ENCODE data around the gene AUNIP.

AUNIP gene

DNA sequence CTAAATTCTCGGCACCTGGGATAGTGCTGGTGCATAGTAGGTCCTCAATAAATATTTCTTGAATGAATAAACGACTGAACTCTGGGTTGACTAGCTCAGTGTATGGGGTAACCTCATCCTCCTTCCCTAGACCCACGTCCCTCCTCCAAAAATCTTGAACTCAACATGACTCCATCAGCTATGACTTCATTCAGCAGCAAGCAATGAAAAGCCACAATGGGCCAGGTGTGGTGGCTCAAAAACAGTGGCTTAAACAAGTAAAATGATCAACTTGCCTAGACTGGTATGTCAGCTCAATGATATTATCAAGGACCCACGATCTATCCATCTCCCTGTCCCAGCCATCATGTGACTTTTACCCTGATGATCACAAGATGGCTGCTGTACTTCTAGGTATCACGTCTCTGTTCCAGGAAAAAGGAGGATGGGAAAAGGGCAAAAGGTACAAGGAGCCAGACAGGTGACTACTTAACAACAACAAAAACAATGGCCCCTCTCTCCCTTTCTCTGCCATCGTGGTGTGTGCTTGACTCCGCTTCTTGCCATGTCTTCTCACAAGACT, 29.2 kb upstream of the AUNIP start:
- no peak for DNase-seq (ENCODE audit: low read depth)

- DNase-seq (ENCODE audit: low read depth) = no peak
These were observed 26.3 kb upstream of the AUNIP start for GRCh38 chr1:25885602-25886001.

- no peak for DNase-seq (ENCODE audit: low read depth)
These were observed 22.0 kb upstream of the AUNIP start for GRCh38 chr1:25881266-25881665.

DNA sequence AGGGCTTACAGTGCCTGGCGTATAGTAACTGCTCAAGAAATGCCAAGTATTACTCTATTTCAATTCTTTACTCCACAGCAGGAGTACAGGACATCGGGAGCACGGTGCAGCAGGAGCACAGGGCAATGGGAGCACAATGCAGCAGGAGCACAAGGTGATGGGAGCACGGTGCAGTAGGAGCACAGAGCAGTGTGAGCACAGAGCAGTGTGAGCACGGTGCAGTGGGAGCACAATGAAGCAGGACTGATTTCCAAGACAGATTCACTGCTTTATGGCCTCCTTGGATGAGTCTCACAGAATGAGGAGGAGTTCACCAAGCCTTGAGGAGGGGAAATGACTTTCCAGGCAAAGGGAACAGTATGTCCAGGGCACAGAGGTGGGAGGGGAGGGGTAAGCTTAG, 21.3 kb upstream of the AUNIP start:
- DNase-seq (ENCODE audit: low read depth) = no peak

DNA sequence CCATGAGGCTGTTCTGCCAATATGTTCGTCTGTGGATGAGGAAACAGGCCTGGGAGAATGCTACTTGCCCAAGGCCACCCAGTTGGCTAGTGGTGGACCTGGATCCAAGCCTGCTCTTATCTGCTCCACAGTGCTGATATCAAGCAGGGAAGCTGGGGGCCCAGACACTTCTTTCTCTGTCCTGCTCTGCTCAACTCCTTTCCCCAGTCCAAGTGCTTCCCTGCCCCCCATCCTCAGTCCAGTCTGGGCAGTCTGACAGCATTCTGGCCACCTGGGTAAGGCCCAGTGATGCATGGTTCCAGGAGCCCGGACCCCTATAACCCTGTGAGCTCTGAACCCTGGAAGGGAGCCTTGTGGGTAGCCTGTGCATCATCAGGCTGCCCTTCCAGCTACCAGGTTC, 20.4 kb upstream of the AUNIP start:
- DNase-seq (ENCODE audit: low read depth) = no peak

DNA sequence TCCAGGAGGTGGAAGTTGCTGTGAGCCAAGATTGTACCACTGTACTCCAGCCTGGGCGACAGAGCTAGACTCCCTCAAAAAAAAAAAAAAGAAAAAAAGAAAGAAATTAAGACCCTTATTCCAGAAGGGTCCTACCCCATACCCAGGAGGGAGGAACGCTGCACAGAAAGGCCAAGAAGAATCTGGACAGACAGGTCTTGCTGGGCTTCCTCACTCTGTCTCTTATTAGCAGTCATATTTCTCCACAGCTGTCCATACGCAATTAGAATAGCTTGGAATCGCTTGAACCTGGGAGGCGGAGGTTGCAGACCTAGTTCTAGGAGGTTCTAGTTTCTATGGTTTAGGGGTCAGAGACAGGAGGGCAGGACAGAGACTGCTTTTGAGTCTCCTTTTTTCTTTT, 19.4 kb upstream of the AUNIP start:
- DNase-seq (ENCODE audit: low read depth) = no peak

DNA sequence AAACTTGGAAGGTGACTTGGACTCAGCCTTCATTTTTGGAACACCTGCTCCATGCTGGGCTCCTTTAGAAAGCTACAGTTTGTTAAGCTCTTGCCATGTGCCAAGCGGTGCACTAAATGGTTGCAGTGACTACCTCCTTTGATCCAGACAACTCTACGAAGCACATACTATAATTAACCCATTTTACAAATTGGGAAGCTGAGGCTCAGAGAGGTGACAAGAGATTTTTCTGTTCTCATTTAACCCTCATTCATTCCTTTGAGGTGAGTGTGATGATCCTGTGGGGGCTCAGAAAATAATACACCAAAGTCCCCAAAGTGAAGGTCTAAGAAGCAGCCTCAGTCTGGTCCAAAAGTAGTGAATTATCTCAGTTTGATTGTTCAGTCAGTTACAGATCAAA, 17.9 kb upstream of the AUNIP start:
- DNase-seq (ENCODE audit: low read depth) = no peak

GRCh38 chr1:25876693-25877077, 17.4 kb upstream of the AUNIP start:
- no peak for DNase-seq (ENCODE audit: low read depth)

- DNase-seq (ENCODE audit: low read depth) = no peak
These were observed 16.8 kb upstream of the AUNIP start for GRCh38 chr1:25875856-25876692.

DNA sequence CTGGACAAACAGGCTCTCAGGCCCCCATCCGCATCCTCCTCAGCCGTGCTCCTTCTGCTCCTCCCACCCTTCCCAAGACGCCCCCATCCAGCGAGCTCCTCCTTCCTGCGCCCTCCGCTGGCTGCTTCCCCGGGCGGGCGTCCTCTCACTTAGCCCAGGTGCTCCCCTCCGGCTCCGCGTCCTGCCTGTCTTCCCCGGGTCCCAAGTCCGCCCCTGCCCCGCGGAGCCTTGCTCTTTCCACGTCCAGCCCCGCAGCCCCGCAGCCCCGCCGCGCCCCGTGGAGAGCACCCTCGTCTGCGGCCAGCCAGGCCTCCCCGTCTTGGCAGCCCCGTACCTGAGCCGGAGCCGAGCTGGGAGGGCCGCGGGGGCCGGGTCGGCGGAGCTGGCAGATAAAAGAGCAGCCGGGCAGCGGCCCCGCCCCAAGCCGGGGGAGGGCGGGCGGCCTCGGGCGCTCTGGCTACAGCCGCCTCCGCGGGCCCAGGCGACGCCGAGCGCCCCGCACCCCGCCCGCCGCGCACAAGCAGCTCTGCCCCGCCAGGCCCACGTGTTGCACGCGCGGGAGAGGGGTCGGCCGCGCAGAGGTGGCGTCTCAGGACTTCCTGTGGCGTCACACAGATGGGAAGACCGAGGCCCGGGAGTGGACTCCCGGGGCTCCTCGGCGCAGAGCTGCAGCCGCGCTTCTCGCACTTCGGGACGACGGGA, 16.0 kb upstream of the AUNIP start, which contains the start of gene PAQR7:
TSS of gene PAQR7 (minus strand) at position 555 of the 702 bp plus-strand sequence. CDS start 11,869 bp downstream, outside the sequence.
- DNase-seq (ENCODE audit: low read depth) = peak; percentile 80

DNA sequence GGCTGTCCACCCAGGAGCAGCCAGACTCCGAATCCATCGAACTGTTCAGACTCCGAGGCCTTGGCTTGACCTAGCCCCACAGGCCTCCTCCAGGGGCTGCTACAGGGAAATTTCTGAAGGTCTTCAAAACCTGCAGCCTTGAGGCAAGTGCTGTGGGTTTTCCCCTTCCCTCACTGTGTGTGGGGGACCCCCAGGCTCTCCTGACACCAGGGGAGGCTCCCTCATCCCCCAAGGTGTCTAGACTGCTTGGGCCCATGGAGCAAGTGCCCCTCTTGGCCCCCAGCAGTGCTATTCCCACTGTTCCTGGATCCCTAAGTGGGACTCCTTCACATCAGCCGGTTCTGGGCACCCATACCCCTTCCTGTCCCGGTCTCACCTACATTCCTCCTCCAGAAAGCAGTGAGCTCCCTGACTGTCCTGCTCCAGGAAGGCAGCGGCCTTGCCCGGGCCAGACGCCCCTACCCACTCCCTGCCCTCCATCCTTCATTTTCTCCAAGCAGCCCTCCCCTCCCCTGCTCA, 15.4 kb upstream of the AUNIP start:
- DNase-seq (ENCODE audit: low read depth) = no peak

GRCh38 chr1:25874209-25874608, 15.0 kb upstream of the AUNIP start:
- DNase-seq (ENCODE audit: low read depth) = no peak

DNA sequence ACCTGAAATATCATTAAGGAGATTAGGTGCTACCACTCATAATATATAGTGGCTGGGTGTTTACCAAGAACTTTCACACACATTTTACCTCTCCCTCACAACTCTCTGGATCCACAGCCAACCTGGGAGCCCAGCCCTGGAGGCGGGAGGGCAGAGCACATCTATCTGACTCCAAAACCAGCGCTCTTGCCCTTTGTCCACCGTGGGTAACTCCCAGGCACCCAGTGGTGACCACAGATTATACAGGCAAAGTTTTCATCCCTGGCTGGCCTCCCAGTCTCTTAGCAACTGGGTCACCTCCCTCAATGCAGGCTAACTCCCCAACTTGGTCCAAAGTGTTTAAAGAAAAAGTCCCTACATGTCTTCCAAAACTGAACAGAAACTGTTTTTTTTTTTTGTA, 13.9 kb upstream of the AUNIP start:
- no peak for DNase-seq (ENCODE audit: low read depth)

- DNase-seq (ENCODE audit: low read depth) = no peak
These were observed 13.5 kb upstream of the AUNIP start for GRCh38 chr1:25872713-25873112.

DNA sequence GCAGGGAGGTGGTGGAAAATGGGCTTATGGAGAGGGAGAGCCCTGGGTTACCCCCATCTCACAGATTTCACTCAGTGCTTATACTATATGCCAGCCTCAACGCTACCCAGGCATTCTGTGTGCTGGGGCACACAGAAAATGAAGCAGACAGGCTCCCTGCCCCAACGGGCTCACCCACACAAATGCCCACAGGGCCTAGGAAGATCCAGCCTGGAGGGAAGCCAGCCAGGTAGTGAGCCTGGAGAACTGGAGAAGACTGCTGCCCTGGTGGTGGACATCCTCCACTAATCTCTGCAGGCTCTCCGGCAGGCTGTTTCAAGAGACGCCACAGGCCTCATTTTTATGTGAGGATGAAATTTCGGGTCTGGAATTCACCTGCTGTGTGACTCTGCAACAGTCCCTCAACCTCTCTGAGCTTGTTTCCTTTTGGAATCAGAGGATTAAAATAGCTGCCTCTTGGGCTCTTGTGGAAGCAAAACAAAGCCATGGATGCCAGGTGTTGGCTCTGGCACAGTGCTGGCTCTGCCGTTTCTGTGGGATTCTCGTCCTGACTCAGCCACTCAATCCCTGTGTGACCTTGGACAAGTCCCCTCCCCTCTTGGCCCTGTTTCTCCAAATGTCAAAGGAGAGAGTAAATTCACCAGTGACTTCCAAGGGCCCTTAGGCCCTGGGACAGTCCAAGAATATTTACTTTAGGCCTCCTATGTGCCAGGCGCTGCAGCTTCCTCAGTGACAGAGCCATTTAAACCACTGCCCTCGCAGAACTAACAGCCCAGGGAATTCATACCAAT, 12.6 kb upstream of the AUNIP start:
- DNase-seq (ENCODE audit: low read depth) = no peak

DNA sequence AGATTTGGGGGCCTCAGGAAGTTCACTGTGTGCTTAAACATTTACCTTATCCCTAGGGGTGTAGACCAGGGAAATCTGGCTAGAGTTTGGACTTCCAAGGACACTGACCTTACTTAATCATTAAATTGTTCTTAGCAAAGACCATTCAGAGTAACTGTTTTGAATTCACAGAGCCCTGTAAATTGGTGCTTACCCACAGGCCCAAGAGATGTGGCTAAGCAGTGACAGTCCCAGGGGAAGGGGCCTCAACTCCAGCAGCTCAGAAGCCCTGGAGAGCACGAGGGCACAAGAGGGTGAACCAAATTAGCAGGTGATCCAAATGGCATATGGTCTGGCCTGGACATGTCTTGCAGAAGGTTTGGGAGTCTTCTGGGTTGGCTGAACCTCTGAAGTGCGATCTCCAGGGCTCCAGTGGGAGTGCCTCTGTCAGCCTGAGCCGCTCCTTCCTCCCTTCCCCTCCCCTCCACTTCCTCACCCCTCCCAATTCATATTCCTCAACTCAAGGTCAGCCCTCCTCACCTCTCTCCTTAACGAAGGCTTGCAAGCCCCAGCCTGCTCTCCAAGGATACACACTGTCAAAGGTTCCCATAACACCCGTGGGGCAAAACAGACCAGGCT, 11.9 kb upstream of the AUNIP start:
- no peak for DNase-seq (ENCODE audit: low read depth)

DNA sequence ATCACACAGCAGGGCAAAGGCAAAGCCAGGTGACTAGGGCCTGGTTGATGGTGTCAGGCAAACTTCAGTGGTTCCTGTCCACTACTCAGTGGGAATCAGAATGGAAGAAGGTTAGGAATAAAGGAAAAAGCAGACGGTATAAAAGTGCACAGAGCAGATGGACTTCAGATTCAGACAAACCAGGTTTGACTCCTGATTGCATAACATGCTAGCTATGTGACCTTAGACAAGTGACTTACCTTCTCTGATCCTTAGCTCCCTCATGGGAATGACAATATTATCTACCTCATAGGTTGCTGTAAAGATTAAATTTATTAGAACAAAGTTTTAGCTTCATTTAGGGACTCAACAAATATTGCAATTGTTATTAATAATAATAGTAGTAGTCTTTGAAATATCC, 11.4 kb upstream of the AUNIP start:
- no peak for DNase-seq (ENCODE audit: low read depth)

- DNase-seq (ENCODE audit: low read depth) = no peak
These were observed 10.8 kb upstream of the AUNIP start for GRCh38 chr1:25869909-25870606.

- DNase-seq (ENCODE audit: low read depth) = no peak
These were observed 8.1 kb upstream of the AUNIP start for GRCh38 chr1:25867210-25867991.

GRCh38 chr1:25866288-25866687, 7.0 kb upstream of the AUNIP start:
- no peak for DNase-seq (ENCODE audit: low read depth)
